HG03025 (cell line): ENCODE data around the gene SEC23IP.

Source experiments
- ATAC-seq: cut with Tn5 transposase; IDR thresholded peaks from one replicate; pipeline ENCODE4 v1.9.1; 2021; ENCODE audit warnings: mild to moderate bottlenecking, moderate library complexity; ENCODE audit not compliant: unreplicated experiment, low FRiP score

Gene SEC23IP

DNA sequence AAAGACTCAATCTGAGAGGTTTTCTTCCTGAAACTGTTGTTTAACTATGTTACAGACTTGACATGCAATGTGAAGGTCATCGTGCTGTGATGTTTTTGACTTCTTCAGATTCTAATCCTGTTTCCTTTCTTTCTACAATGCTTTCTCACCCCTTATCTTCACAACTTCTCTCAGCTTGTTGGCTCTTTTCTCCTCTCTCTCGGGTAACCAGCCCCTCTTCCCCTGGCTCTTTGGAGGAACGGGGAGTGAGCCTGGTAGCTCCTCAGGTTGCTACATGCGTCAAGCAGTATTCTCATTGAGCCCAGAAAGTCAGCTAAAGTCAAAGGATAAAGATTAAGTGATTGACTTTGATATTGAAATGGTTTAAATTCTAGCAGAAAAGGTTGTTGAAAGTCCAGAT is 40.1 kb downstream of the SEC23IP start:
- no peak for ATAC-seq

DNA sequence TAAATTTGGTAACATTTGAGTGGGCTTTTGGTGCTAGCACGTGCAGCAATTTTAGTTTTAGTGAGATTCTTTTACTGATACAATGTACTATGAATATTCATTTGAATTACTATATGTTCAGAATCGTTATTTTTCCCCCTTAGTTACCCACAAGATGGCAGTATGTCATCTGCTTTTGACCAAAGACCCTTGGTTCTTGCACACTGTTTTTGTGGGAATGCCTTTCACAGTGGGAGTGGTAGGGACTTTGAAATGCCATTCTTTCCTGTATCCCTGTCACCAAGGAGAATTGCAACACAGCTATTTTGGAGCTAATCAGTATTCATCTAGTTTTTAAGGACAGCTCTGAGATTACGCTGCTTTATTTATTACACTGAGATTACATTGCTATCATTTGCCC is 40.6 kb downstream of the SEC23IP start:
- ATAC-seq = no peak

DNA sequence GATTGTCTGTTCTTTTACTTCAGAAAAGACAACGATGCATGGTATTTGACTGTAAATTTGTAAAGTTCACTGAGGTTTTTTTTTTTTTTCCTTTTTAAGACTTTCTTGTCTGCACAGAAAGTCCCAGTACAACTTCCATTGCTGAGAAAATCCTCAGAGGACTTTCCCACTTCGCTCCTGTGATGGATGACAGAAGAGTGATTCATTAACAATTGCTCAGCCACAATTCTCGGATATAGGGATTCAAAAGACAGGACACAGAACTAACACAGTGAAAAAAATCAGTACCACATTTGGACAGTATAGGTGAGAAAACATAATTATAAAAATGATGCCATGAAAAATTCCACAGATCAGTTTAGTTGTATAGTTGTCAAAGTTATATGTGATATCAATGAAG is 48.0 kb downstream of the SEC23IP start:
- no peak for ATAC-seq

DNA sequence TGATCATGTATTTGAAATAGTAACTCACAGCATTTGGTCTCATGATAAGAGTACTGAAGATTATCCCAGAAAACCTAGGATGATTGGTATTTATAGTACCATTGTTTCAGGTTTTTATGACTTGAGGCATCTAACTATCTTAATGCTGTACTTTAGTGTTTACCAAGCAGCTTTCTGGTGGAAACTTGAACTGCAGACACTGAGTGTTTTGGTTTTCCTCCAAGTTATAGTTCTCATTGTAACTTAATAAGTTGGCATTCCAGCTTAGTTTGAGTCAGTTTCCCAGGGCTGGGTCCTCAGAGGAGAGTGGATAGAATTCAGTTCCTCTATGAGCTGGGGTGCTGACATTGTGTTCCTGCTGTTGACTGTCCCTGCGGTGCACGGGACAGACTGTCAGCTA is 50.4 kb downstream of the SEC23IP start:
- ATAC-seq = no peak

DNA sequence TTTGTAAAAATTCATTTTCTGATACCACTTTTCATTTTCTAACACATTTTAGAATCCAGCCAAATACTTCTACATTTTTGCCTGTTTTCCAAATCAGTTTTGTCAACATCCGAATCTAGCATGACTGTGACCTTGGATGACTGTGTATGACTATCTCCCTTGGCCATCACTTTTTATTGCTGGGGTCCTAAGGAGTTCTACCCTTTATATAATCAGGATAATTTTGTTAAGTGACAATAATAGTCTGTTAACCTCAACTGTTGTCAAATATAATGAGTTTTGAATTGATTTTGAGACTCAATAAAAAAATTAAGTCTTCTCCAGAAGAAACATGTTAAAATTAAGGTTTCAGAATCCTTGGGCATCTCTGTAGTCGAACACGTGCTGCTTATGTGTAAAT is 53.3 kb downstream of the SEC23IP start:
- no peak for ATAC-seq

DNA sequence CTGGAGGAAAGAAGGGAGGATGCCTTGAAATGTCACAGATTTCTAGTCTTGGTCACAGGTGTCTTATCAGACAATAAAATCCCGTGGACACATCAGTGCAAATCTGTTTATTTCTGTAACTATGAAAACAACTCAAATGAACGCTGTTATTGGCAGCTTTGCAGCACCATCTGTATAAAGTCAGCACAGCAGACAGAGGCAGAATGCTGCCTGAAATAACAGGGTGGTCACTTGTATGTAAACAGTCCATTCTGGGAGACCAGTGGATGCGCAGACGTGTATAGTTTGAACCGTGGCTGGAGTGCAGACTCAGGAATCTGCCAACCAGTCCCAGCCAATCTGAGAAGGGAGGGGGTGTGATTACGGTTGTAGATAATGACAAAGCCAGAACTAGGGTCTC is 54.8 kb downstream of the SEC23IP start:
- no peak for ATAC-seq

DNA sequence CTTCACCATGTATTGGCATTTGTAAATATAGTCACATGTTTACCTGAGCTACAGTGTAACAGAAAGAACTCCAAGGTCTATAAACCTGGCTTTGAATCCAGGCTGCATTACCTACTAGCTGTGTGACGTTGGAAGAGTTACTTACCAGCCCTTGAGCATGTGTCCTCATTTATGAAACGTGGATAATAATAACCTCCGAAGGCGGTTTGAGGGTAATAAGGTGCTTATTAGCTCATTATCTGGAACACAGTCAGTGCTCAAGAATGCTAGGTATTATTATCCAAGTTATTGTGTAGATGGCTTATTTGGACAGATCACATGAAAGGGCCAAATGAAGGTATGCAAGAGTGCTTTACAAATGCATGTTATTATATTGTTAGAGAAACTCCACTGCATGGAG is 64.9 kb downstream of the SEC23IP start:
- no peak for ATAC-seq

DNA sequence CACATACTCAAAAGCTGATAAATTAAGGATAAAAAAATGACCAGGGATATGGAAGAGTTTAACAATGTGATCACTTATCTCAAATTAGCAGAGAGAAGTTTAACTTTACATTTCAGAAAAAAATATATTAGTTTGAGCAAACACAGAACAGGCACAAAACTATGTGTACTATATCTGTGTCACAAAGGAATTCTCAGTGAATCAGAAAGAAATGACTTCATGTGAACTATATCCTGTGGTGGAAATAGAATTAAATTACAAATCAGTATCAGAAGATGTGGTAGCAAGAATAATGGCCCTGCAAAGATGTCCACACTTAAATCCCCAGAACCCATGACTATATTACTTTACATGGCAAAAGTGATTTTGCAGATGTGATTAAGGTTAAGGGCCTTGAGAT is 70.3 kb downstream of the SEC23IP start:
- ATAC-seq = no peak

DNA sequence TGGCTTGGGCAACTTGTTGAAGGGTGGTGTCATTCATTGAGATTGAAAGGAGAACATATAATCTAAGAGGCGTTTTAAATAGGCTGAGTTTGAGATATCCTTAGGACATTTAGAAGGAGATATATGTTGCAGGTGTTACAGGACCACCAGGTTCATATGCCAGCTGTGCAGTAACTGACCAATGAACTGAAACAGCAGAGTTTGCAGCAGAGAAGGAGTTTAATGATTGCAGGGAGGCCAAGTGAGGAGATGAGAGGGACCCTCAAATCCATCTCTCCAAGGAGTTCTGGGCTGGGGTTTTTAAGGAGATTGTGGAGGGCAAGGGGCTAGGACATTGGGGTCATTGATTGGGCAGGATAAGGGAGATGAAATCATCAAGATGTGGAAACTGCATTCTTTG is 74.5 kb downstream of the SEC23IP start:
- no peak for ATAC-seq

DNA sequence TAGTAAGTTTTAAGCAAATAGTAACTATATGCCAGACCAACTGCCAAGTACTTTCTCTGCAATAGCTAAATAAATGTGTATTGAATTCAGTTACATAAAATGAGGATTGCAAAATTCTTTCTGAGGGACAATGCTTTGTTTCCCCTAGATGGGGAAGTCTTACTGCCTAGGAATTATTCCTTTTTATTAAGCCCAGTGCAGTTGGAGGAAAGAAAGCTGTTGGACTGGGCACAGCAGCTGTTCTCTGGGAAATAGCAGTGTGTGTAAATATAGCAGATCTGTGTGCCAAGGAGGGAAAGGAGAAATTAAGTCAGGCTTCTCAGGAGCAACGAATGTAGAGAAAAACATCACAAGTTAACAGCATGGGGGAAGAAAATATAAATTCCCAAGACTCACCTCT is 77.1 kb downstream of the SEC23IP start:
- no peak for ATAC-seq

DNA sequence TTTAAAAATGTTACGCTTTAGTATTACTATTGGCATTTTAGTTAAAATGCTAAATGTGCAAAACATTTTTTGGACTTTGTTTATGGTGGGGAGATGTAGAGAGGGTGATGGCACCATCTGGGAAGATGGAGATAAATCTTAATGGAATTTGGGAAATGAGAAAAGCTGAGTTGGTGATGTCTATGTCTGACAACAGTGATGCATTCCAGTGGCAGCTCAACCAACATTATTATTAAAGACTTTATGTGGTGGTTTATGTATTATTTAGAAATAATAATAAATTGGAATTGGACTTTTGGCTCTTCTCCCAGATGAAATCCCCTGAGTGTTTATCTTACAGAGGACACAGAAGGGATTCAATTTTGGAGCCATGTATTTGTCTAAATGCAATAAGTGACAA is 77.6 kb downstream of the SEC23IP start:
- ATAC-seq = no peak

DNA sequence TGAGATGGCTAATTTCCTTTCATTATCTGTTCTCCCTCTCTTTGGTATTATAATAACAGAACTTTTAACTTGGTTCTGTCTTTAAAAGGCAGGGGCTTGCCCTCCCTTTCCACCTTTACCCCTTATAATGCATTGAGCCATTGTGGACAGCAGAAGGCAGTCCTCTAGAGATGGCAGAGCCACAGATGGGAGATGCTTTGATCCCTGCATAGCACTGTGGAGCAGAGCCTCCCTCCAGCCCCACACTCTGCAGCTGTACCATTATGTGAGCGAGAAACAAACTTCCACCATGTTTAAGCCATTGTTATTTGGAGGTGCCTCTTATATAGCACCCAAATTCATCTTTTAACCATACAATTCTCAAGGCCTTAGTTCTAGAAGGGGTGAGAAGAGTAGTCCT is 78.4 kb downstream of the SEC23IP start:
- ATAC-seq = no peak

DNA sequence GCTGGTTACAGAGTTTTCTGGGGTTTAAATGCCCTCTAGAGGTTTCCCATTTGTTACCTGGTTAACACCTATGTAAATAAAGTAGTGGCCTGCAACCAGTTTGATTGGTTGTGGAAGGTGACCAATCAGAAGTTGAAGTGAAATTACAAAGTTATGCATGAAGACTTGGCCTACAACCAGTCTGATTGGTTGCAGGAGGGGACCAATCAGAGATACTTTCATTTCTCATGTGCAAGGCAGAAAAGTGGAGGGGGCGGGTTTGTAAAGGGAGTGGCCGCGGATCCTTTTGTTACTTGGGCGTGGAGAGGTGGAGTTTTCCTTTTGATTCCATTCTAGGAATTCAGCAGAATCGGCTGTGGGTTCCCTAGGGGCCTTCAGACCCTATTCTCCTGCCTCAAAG is 80.8 kb downstream of the SEC23IP start:
- no peak for ATAC-seq

DNA sequence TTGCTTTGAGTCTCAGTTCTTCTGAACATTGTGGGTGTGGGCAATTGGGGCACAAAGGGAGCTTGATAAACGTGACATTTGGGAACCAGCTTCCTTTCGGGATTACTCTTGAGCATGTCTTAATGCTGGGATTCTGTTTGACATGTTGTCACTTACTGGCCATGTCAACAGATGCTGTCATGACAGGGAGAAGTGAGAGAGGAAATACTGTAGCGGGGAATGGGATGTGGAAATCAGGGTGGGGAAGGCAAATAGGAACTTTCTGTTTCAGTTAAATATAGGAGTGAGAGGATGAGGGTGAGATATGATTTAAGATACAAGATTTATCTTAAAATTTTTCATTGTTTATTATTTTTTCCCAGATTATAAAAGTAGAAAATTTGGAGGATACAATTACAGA is 83.9 kb downstream of the SEC23IP start:
- ATAC-seq = no peak

DNA sequence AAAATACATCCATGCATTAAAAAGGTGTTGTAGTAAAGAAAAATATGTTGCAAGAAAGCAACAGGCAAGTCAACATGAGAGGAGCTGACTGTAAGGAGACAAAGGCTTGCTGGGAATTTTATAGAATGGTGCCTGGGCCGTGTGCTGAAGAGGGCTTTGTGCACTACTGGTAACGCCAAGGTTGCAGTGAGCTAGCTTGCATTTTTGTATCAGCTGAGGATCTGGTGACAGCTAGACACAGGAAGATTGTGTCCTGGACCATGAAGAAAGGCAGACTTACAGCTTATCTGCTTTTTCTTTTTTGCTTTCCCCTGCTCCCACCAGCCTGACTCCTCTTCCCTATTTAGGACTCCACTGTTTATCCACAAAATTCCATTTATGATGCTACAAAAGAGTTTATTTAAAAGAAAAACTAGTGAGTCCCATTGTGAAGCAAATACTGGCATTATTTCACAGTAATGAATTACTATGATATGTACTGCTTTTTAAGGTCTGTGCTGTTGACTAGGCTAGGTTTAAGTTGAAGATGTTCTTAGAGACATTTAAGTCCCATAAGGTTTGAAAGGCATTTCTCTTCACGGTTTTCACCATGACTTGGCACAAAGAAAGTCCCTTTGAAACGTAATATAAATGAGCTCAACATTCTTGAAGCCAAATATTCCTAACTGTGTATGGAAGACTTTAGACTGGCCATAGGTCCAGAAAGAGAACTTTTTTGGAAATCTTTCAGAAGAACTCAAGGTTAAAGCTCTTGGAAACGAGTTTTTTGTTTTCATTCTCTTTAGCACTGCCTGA is 88.6 kb downstream of the SEC23IP start:
- ATAC-seq = no peak

DNA sequence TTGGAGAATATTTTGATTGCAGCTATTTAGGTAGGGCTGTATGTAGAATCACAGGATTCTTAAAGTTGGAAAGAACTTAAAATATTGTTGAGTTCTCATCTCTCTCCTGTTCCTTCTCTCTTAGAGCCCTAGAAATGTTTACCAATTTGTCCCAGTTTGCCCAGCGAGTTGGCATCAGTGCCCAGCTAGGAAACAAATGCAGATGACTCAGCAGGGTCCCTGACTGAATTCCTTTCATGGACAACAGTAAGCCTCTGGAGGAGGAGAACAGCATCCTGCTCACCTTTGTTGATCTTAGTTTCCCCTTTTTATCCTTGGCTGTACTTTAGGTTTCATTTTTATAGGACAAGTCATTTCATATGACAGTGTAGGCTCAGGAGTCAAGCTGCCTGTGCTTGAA is 89.3 kb downstream of the SEC23IP start:
- no peak for ATAC-seq

DNA sequence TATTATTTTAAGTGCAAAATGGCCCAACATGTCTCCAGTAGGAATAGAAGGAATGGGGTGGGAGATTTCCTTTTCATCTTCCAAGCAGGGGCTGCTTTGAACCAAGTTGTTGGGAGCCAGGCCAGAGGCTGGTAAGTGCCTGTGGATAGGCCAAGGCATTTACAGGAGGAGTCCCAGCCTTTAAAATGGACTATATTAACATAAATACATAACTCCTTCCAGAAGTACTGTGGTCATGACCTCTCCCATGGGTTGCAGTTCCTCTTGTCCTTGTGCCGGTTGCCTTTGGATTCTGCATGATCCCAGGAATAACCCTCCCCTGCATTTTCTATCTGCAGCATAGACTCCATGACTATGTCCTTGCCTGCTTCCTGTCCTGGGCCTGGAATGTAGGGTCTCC is 95.8 kb downstream of the SEC23IP start:
- ATAC-seq = no peak

DNA sequence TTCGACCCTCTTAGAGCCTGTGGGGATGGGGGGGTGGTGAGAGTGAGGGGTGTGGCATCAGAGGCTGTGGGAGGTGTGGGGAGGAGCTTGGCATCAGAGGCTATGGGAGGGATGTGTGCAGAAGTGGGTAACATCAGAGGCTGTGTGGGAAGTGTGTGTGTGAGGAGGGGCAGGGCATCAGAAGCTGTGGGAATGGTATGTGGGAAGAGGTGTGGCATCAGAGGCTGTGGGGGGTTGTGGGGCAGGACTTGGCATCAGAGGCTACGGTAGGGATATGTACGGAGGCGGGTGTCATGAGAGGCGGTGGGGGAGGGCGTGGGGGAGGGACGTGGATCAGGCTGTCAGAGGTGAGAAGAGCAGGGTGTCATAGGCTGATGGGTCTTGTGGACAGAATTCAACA is 97.4 kb downstream of the SEC23IP start:
- no peak for ATAC-seq

DNA sequence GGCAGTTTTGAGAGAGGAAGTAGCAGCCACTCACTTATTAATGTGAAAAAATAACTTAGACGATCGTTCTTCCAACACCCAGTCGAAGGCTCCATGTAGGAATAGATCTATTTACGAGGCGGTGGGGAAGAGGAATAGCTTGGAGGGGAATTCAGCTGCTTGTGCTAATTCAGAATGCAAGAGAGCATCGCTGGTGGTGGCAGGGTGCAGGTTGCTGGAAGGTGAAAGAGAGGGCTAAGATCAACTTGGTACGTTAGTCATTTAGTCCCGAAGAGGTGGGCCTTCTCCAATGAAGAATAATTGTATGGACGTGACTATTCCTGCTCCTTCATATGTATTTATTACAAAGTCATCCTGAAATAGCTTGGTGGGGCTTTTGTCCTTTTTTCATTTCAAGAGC is 98.5 kb downstream of the SEC23IP start:
- no peak for ATAC-seq

DNA sequence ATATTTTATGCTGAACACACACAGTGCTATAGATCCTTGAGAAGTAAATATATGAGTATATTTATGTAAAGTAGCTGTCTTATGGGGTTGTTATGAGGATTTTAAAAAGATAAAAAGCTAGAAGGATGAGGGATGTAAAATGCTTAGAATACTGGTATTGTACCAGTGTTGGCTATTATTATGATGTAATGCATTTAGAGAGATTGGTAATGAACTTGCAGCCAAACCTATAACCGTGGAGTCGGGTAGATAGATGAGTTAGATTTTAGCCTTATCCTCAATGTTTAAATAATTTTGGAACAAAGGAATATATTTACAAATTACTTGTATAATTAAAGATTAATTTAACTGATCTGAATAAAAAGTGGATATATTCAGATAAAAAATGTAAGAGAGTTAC is 99.3 kb downstream of the SEC23IP start:
- no peak for ATAC-seq
